Upper lobe of left lung (tissue), 4 donors: ENCODE results near the gene CSNK1A1L.

Source experiments
- CTCF ChIP-seq, 6 experiments: fragments of 450-650 bp in 4 of 6; fragments of 200-600 bp in 2 of 6; sonication (generic) in 2 of 6; IDR thresholded peaks; one replicate each; pipeline ENCODE4 v1.5.1; 2016 to 2019; ENCODE audit warnings: antibody characterized with exemption in 6 of 6
- EP300 ChIP-seq, 4 donors: sonication (generic); formaldehyde crosslinking; IDR thresholded peaks; one replicate each; pipeline ENCODE4 v1.5.1; 2017; ENCODE audit warnings: antibody characterized with exemption in 4 of 4, control low read depth in 2 of 4
- POLR2A ChIP-seq, 4 donors: fragments of 450-650 bp; IDR thresholded peaks; one replicate each; pipeline ENCODE4 v1.5.1; 2016 to 2017; ENCODE audit warnings: antibody characterized with exemption in 4 of 4, mild to moderate bottlenecking in 2 of 4
- POLR2AphosphoS5 ChIP-seq, 2 donors: sonication (generic); formaldehyde crosslinking; IDR thresholded peaks; one replicate each; pipeline ENCODE4 v1.5.1; 2017; ENCODE audit warnings: antibody characterized with exemption in 2 of 2

GRCh38 chr13:37107868-37108267, 2.4 kb upstream of the CSNK1A1L start:
- TF ChIP-seq POLR2A (IDR thresholded peaks at IDR 0.05) = no peak
- no peak for TF ChIP-seq CTCF (IDR thresholded peaks at IDR 0.05)
- no peak for TF ChIP-seq POLR2AphosphoS5 (IDR thresholded peaks at IDR 0.05)
- TF ChIP-seq EP300 (IDR thresholded peaks at IDR 0.05) = no peak
